Measurements from ENCODE around the gene LCNL1.

Gene LCNL1

GRCh38 chr9:136982232-136983051 lies at the start of gene LCNL1:
Gene LCNL1, plus strand, starts transcription at chr9:136982993. Its CDS starts 594 bp downstream, at chr9:136983587.
- H3K27ac ChIP-seq = peak within 1 kb of the TSS in 1 of 2 donors; percentile 37
- no peak for DNase-seq (ENCODE audit: low spot score)

GRCh38 chr9:136934277-136934676 lies 48.5 kb upstream of the LCNL1 start:
- no peak for DNase-seq (ENCODE audit: low spot score)
- TF ChIP-seq CTCF (IDR thresholded peaks at IDR 0.05) = no peak
- Histone ChIP-seq H3K27ac (no peak overlapping the region), H3K4me3 (no peak overlapping the region)

More at GRCh38 chr9:136982232-136983051, at the start of gene LCNL1:
- TF ChIP-seq CTCF (IDR thresholded peaks at IDR 0.05) = no peak
- H3K4me3 ChIP-seq = no peak within 1 kb of the TSS

GRCh38 chr9:136935651-136936050 lies 47.1 kb upstream of the LCNL1 start:
- no peak for TF ChIP-seq CTCF (IDR thresholded peaks at IDR 0.05)
- Histone ChIP-seq H3K4me3 (no peak overlapping the region), H3K27ac (no peak overlapping the region)
- no peak for DNase-seq (ENCODE audit: low spot score)

- DNase-seq (ENCODE audit: low spot score) = no peak
- H3K4me3 ChIP-seq = no peak overlapping the region
- H3K27ac ChIP-seq = no peak overlapping the region
- no peak for TF ChIP-seq CTCF (IDR thresholded peaks at IDR 0.05)
Observed at GRCh38 chr9:136936645-136937170, 46.1 kb upstream of the LCNL1 start.

- Histone ChIP-seq H3K27ac (no peak overlapping the region), H3K4me3 (no peak overlapping the region)
- TF ChIP-seq CTCF (IDR thresholded peaks at IDR 0.05) = no peak
- no peak for DNase-seq (ENCODE audit: low spot score)
Observed at GRCh38 chr9:136937186-136938001, 45.4 kb upstream of the LCNL1 start.

GRCh38 chr9:136939431-136939995 lies 43.3 kb upstream of the LCNL1 start:
- TF ChIP-seq CTCF (IDR thresholded peaks at IDR 0.05) = no peak
- Histone ChIP-seq H3K4me3 (no peak overlapping the region), H3K27ac (peak overlapping the region; percentile 48 to 77)
- DNase-seq (ENCODE audit: low spot score) = no peak

Data from coronary artery (tissue), 2 donors.